Peyer's patch (tissue), 4 donors: Measurements from ENCODE around the gene RPL11.

ENCODE experiments used
- POLR2A ChIP-seq, 2 donors: fragments of 450-650 bp; IDR thresholded peaks; one replicate each; pipeline ENCODE4 v1.5.1; 2017; ENCODE audit warnings: antibody characterized with exemption in 2 of 2, mild to moderate bottlenecking in 2 of 2, moderate library complexity in 2 of 2
- TF ChIP-seq, protein P1 (sequence below), 6 experiments: fragments of 450-650 bp in 4 of 6; fragments of 200-600 bp in 2 of 6; sonication (generic) in 1 of 6; IDR thresholded peaks; one replicate each; pipeline ENCODE4 v1.5.1; 2017 to 2019; ENCODE audit warnings: antibody characterized with exemption in 6 of 6, mild to moderate bottlenecking in 3 of 6, moderate library complexity in 1 of 6

DNA sequence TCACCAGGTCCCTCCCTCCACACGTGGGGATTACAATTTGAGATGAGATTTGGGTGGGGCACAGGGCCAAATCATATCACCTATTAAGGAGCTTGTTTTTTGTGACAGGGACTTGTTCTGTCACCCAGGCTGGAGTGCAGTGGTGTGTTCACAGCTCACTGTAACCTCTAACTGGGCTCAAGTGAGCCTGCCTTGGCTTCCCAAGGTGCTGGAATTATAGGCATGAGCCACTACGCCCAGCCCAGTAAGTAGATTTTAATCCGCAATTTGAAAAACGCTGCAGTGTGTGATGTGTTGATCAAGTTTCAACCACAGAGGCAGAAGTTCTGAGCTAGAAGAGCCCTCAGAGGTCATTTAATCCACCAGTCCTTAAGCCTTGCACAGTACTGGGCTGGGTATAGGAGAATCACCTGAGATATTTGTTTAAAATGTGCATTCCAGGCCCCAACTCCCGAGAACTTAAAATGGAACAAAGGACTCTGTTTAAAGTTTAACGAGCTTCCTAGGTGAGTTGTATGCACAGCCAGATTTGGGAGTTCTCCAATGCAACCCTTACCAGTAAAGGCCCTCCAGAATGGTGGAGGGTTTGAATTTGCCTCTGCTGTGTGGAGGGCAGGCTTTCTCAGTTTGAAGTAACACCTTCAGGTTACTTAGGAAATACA lies 13.4 kb downstream of the RPL11 start:
- TF ChIP-seq, protein P1, sequence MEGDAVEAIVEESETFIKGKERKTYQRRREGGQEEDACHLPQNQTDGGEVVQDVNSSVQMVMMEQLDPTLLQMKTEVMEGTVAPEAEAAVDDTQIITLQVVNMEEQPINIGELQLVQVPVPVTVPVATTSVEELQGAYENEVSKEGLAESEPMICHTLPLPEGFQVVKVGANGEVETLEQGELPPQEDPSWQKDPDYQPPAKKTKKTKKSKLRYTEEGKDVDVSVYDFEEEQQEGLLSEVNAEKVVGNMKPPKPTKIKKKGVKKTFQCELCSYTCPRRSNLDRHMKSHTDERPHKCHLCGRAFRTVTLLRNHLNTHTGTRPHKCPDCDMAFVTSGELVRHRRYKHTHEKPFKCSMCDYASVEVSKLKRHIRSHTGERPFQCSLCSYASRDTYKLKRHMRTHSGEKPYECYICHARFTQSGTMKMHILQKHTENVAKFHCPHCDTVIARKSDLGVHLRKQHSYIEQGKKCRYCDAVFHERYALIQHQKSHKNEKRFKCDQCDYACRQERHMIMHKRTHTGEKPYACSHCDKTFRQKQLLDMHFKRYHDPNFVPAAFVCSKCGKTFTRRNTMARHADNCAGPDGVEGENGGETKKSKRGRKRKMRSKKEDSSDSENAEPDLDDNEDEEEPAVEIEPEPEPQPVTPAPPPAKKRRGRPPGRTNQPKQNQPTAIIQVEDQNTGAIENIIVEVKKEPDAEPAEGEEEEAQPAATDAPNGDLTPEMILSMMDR (IDR thresholded peaks at IDR 0.05), result no peak
- no peak for TF ChIP-seq POLR2A (IDR thresholded peaks at IDR 0.05)
